Measurements from ENCODE around the gene CLEC3A. TPM values are rescaled to one million over a fixed set of nuclear protein-coding genes. Genes with fewer than 3 reads are reported as not detected.

The CLEC3A gene
- total and polyA plus RNA-seq, 4 donors = not detected

- Histone ChIP-seq H3K4me1 (ENCODE audit: control insufficient read depth in 4 of 4, insufficient read depth in 4 of 4, low read length in 3 of 4) (peaks cover 0 to 3% (median 0%) of the 10 kb centered on the region in 4 donors), H3K4me3 (ENCODE audit: low read depth in 1 of 3, low read length in 3 of 3) (no peak overlapping the region), H3K9ac (ENCODE audit: low read depth in 1 of 2, low read length in 2 of 2) (no peak overlapping the region), H3K9me3 (ENCODE audit: control insufficient read depth in 4 of 4, low read length in 3 of 4) (no peaks in the 10 kb centered on the region), H3K27ac (ENCODE audit: low read depth in 1 of 2, low read length in 2 of 2) (no peak overlapping the region), H3K36me3 (ENCODE audit: control insufficient read depth in 4 of 4, insufficient read depth in 3 of 4, low read depth in 1 of 4, low read length in 3 of 4) (no peaks in the 10 kb centered on the region), H3K27me3 (ENCODE audit: control insufficient read depth in 4 of 4, insufficient read depth in 4 of 4, low read length in 3 of 4) (peaks cover 0 to 5% (median 0%) of the 10 kb centered on the region in 4 donors)
- no peak for DNase-seq (ENCODE audit: low spot score)
- 63% methylated on average over 4 of the region's 4 CpGs for WGBS
- TF ChIP-seq ZBTB33 (IDR thresholded peaks at IDR 0.05) (no peak), MAX (IDR thresholded peaks at IDR 0.05) (no peak), HNF4G (IDR thresholded peaks at IDR 0.05) (no peak), TAF1 (conservative IDR thresholded peaks at IDR 0.05) (no peak), FOXA1 (IDR thresholded peaks at IDR 0.05) (no peak), HNF4A (conservative IDR thresholded peaks at IDR 0.05) (no peak), YY1 (IDR thresholded peaks at IDR 0.05) (no peak), NR2F2 (IDR thresholded peaks at IDR 0.05) (no peak), ATF3 (IDR thresholded peaks at IDR 0.05) (no peak), GABPA (IDR thresholded peaks at IDR 0.05 in 1 of 2, conservative IDR thresholded peaks at IDR 0.05 in 1 of 2) (no peak), RXRA (IDR thresholded peaks at IDR 0.05) (no peak), JUND (IDR thresholded peaks at IDR 0.05) (no peak), CTCF (IDR thresholded peaks at IDR 0.05; ENCODE audit: low read depth, low read length, missing input control) (no peak), RAD21 (IDR thresholded peaks at IDR 0.05) (no peak), EGR1 (IDR thresholded peaks at IDR 0.05; ENCODE audit: low read depth in 2 of 2) (no peak), REST (IDR thresholded peaks at IDR 0.05) (no peak), SP1 (IDR thresholded peaks at IDR 0.05) (no peak), FOXA2 (IDR thresholded peaks at IDR 0.05) (no peak)
Observed at GRCh38 chr16:78004517-78004916, 17.8 kb upstream of the CLEC3A start.

All from liver (tissue), 9 donors.